Amniotic epithelial cell (primary cell): ENCODE measurements around the gene SRSF9.
"Not testable (repeated sequence)": the region's sequence is repeated elsewhere in the genome, so short reads cannot be mapped to it uniquely, and the experiment has no call there.

Experiments
- DNase-seq: peaks from one replicate; pipeline ENCODE4 v3.0.0-alpha.2; 2010; ENCODE audit warnings: low read depth

SRSF9 gene

GRCh38 chr12:120447992-120448391 is 21.6 kb downstream of the SRSF9 start:
- no peak for DNase-seq

GRCh38 chr12:120446844-120447178 is 22.7 kb downstream of the SRSF9 start:
- not testable (repeated sequence) for DNase-seq

- peak; percentile 48 for DNase-seq
Measured at GRCh38 chr12:120445911-120446843, 23.4 kb downstream of the SRSF9 start, which contains the start of the genes GATC and TRIAP1. TSS of gene GATC (plus strand) at chr12:120446444. CDS start at chr12:120446481, 37 bp downstream. TSS of gene TRIAP1 (minus strand) at chr12:120446384. CDS start at chr12:120446372, 12 bp downstream.

GRCh38 chr12:120444676-120445075 is 24.9 kb downstream of the SRSF9 start:
- no peak for DNase-seq

- DNase-seq: peak; percentile 61
Measured at GRCh38 chr12:120439646-120440247, 29.8 kb downstream of the SRSF9 start.

GRCh38 chr12:120438495-120439198 is 30.9 kb downstream of the SRSF9 start:
- no peak for DNase-seq

- DNase-seq: peak; percentile 97
Measured at GRCh38 chr12:120437735-120438494, 31.6 kb downstream of the SRSF9 start, which contains the start of gene COX6A1. TSS of gene COX6A1 (plus strand) at chr12:120438113. CDS start at chr12:120438127, 14 bp downstream.

- DNase-seq: no peak
Measured at GRCh38 chr12:120432772-120433525, 36.6 kb downstream of the SRSF9 start.

- no peak for DNase-seq
Measured at GRCh38 chr12:120429368-120429767, 40.2 kb downstream of the SRSF9 start.

GRCh38 chr12:120428597-120429229 is 40.8 kb downstream of the SRSF9 start:
- DNase-seq: no peak

- no peak for DNase-seq
Measured at GRCh38 chr12:120425797-120426196, 43.8 kb downstream of the SRSF9 start.

- no peak for DNase-seq
Measured at GRCh38 chr12:120422892-120423456, 46.6 kb downstream of the SRSF9 start.

GRCh38 chr12:120421701-120422100 is 47.8 kb downstream of the SRSF9 start:
- no peak for DNase-seq

GRCh38 chr12:120417917-120418580 is 51.5 kb downstream of the SRSF9 start:
- DNase-seq: no peak

GRCh38 chr12:120416490-120417216 is 52.9 kb downstream of the SRSF9 start:
- no peak for DNase-seq

- peak; percentile 4 for DNase-seq
Measured at GRCh38 chr12:120413901-120414695, 55.5 kb downstream of the SRSF9 start.

GRCh38 chr12:120412421-120412820 is 57.1 kb downstream of the SRSF9 start:
- DNase-seq: no peak
